Psoas muscle (tissue), 8 donors: ENCODE results near the gene STMN3. TPM values are rescaled to one million over a fixed set of nuclear protein-coding genes. Genes with fewer than 3 reads are reported as not detected.

ENCODE experiments used
- ATAC-seq, 4 donors: fragments of 200-7000 bp; cut with Tn5 transposase; one replicate each; pipeline ENCODE4 v1.9.1; 2020; ENCODE audit warnings: moderate library complexity in 3 of 4, mild to moderate bottlenecking in 2 of 4
- DNase-seq, 2 donors: peaks; one replicate each; pipeline ENCODE4 v3.0.0-alpha.2; 2020
- H3K27ac ChIP-seq: fragments of 200-600 bp; one replicate; pipeline ENCODE4 v1.8.0; 2022
- H3K27me3 ChIP-seq, 3 donors: fragments of 200-600 bp in 1 of 3; one replicate each; pipeline versions ENCODE4 v1.6.1 to v1.8.0; 2013 to 2022; ENCODE audit warnings: low read length in 2 of 3, mild to moderate bottlenecking in 2 of 3, moderate library complexity in 1 of 3; ENCODE audit not compliant: insufficient read depth in 3 of 3
- H3K36me3 ChIP-seq, 2 donors: fragments of 200-600 bp in 1 of 2; one replicate each; pipeline versions ENCODE4 v1.6.1 to v1.8.0; 2013 to 2022; ENCODE audit warnings: low read depth in 1 of 2, mild to moderate bottlenecking in 1 of 2, moderate library complexity in 1 of 2; ENCODE audit not compliant: insufficient read depth in 1 of 2
- H3K4me1 ChIP-seq: fragments of 200-600 bp; one replicate; pipeline ENCODE4 v1.8.0; 2022
- H3K4me3 ChIP-seq: fragments of 200-600 bp; one replicate; pipeline ENCODE4 v1.8.0; 2022; ENCODE audit warnings: mild to moderate bottlenecking
- H3K9me3 ChIP-seq: fragments of 200-600 bp; one replicate; pipeline ENCODE4 v1.8.0; 2022
- WGBS, 3 donors: extraction: QIAGEN DNeasy Blood & Tissue Kit; methylation state at CpG; one replicate each; pipeline versions ENCODE4 v1.1.6 to v1.1.7; 2013; 5-methylcytosine and 5-hydroxymethylcytosine counted together
- intact Hi-C, 2 donors: fragments of 100-400 bp; cut with DNase I; formaldehyde crosslinking; loops; one replicate each; pipeline versions ENCODE4 v1.11.0 to v1.14.2; 2022
- polyA plus RNA-seq, 3 donors: library from polyadenylated mRNA; stranded (reverse); fragments of 200-250 nt; gene quantifications; one replicate each; pipeline ENCODE4 v1.2.3, GENCODE V29; 2013
- total RNA-seq, 4 donors: library from RNA; stranded (reverse); fragmentation: NEBNext Ultra II Directional in 2 of 4; extraction: Animal tissue kit (Norgen Biotek cat#: 25700) in 2 of 4; gene quantifications; one replicate each; pipeline versions ENCODE4 v1.2.1 to v1.2.4, GENCODE V29; 2021 to 2023
- TF ChIP-seq, protein P1 (sequence below): fragments of 200-600 bp; IDR thresholded peaks from one replicate; pipeline ENCODE4 v1.8.0; 2022; ENCODE audit warnings: antibody characterized with exemption
- donor health status: healthy with polysubstance abuse.
- donor health status: DM: no; HTN: no; CAD: no; lungs with moderate emphysema.
- donor health status: Bipolar disorder and iron deficiency.
- donor health status: healthy.
- donor health status: DM: yes; HTN: yes; CAD: no.
- donor health status: DM: no; HTN: no; CAD: no.
- donor health status: DM: no; HTN: no; CAD: no.
- donor health status: DM: yes; HTN: yes; CAD: no.

Gene STMN3
- total and polyA plus RNA-seq, 7 donors: 1.0 to 3.1 (median 2.4) TPM

DNA sequence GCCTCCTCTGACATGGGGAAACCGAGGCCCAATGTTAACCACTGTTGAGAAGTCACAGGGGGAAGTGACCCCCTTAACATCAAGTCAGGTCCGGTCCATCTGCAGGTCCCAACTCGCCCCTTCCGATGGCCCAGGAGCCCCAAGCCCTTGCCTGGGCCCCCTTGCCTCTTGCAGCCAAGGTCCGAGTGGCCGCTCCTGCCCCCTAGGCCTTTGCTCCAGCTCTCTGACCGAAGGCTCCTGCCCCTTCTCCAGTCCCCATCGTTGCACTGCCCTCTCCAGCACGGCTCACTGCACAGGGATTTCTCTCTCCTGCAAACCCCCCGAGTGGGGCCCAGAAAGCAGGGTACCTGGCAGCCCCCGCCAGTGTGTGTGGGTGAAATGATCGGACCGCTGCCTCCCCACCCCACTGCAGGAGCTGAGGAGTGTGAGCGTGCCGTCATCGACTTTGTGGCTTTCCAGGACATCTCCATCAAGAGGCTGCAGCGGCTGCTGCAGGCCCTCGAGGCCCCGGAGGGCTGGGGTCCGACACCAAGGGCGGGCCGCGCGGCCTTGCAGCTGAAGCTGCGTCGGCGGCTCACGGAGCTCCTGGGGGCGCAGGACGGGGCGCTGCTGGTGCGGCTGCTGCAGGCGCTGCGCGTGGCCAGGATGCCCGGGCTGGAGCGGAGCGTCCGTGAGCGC is 44.8 kb upstream of the STMN3 start:
- Histone ChIP-seq H3K4me1 (peaks cover 36% of the 10 kb centered on the region), H3K27ac (peak overlapping the region; percentile 66), H3K4me3 (peak overlapping the region; percentile 9), H3K9me3 (no peaks in the 10 kb centered on the region), H3K27me3 (no peaks in the 10 kb centered on the region), H3K36me3 (peaks cover 7 to 27% of the 10 kb centered on the region in 2 donors)
- DNase-seq: peak in 1 of 2 donors; percentile 58
- intact Hi-C loops: no loop called here
- ATAC-seq: no peak
- TF ChIP-seq, protein P1, sequence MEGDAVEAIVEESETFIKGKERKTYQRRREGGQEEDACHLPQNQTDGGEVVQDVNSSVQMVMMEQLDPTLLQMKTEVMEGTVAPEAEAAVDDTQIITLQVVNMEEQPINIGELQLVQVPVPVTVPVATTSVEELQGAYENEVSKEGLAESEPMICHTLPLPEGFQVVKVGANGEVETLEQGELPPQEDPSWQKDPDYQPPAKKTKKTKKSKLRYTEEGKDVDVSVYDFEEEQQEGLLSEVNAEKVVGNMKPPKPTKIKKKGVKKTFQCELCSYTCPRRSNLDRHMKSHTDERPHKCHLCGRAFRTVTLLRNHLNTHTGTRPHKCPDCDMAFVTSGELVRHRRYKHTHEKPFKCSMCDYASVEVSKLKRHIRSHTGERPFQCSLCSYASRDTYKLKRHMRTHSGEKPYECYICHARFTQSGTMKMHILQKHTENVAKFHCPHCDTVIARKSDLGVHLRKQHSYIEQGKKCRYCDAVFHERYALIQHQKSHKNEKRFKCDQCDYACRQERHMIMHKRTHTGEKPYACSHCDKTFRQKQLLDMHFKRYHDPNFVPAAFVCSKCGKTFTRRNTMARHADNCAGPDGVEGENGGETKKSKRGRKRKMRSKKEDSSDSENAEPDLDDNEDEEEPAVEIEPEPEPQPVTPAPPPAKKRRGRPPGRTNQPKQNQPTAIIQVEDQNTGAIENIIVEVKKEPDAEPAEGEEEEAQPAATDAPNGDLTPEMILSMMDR: no peak
- WGBS, 3 donors: 69 to 81% (median 79%) methylated on average over 39 to 40 of the region's 40 CpGs

DNA sequence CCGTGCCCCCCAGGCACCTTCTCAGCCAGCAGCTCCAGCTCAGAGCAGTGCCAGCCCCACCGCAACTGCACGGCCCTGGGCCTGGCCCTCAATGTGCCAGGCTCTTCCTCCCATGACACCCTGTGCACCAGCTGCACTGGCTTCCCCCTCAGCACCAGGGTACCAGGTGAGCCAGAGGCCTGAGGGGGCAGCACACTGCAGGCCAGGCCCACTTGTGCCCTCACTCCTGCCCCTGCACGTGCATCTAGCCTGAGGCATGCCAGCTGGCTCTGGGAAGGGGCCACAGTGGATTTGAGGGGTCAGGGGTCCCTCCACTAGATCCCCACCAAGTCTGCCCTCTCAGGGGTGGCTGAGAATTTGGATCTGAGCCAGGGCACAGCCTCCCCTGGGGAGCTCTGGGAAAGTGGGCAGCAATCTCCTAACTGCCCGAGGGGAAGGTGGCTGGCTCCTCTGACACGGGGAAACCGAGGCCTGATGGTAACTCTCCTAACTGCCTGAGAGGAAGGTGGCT is 44.2 kb upstream of the STMN3 start:
- peak overlapping the region; percentile 18 for H3K4me3 ChIP-seq
- no peaks in the 10 kb centered on the region for H3K27me3 ChIP-seq
- intact Hi-C loops: no loop called here
- H3K27ac ChIP-seq: no peak overlapping the region
- TF ChIP-seq, protein P1: no peak
- no peaks in the 10 kb centered on the region for H3K9me3 ChIP-seq
- peaks cover 36% of the 10 kb centered on the region for H3K4me1 ChIP-seq
- peaks cover 7 to 27% of the 10 kb centered on the region in 2 donors for H3K36me3 ChIP-seq
- 35 to 61% (median 43%) methylated on average over 7 of the region's 7 CpGs for WGBS, 3 donors
- DNase-seq: peak in 1 of 2 donors; percentile 64
- ATAC-seq: peak in 2 of 4 donors; percentile 2 to 7

DNA sequence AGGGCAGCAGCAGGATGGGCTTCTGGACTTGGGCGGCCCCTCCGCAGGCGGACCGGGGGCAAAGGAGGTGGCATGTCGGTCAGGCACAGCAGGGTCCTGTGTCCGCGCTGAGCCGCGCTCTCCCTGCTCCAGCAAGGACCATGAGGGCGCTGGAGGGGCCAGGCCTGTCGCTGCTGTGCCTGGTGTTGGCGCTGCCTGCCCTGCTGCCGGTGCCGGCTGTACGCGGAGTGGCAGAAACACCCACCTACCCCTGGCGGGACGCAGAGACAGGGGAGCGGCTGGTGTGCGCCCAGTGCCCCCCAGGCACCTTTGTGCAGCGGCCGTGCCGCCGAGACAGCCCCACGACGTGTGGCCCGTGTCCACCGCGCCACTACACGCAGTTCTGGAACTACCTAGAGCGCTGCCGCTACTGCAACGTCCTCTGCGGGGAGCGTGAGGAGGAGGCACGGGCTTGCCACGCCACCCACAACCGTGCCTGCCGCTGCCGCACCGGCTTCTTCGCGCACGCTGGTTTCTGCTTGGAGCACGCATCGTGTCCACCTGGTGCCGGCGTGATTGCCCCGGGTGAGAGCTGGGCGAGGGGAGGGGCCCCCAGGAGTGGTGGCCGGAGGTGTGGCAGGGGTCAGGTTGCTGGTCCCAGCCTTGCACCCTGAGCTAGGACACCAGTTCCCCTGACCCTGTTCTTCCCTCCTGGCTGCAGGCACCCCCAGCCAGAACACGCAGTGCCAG is 43.6 kb upstream of the STMN3 start, which contains the start of gene TNFRSF6B:
TNFRSF6B (plus strand) TSS at position 25 of the 729 bp plus-strand sequence; CDS start at position 141, 116 bp downstream.
- TF ChIP-seq, protein P1: no peak
- ATAC-seq: peak in 3 of 4 donors; percentile 1 to 15 (median 1)
- 11 to 34% (median 21%) methylated on average over 47 to 52 of the region's 52 CpGs for WGBS, 3 donors
- Histone ChIP-seq H3K9me3 (no peaks in the 10 kb centered on the region), H3K27me3 (no peaks in the 10 kb centered on the region), H3K36me3 (peaks cover 7 to 27% of the 10 kb centered on the region in 2 donors), H3K4me3 (peak within 1 kb of the TSS; percentile 18), H3K27ac (no peak within 1 kb of the TSS), H3K4me1 (peaks cover 36% of the 10 kb centered on the region)
- peak in 1 of 2 donors; percentile 59 for DNase-seq
- intact Hi-C loops: no loop called here

DNA sequence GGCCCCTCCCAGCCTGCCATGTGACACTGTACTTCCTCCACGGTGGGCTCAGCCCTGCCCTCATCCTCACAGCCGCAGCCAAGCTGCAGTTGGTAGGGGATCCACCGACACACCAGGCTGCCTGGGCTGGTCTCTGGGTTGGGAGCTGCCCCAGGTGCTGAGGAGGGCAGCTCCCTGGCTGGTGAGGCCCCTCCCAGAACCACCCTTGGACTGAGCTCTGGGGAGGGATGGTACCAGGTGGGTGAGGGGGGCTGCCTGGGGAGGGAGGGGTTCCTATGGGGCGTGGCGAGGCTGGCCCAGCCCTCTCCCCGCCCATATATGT is 43.0 kb upstream of the STMN3 start:
- intact Hi-C loops: no loop called here
- 34 to 43% (median 39%) methylated on average over 6 of the region's 6 CpGs for WGBS, 3 donors
- TF ChIP-seq, protein P1: no peak
- Histone ChIP-seq H3K27me3 (no peaks in the 10 kb centered on the region), H3K4me3 (peak overlapping the region; percentile 18), H3K27ac (no peak overlapping the region), H3K9me3 (no peaks in the 10 kb centered on the region), H3K36me3 (peaks cover 7 to 27% of the 10 kb centered on the region in 2 donors), H3K4me1 (peaks cover 36% of the 10 kb centered on the region)
- DNase-seq: no peak
- peak in 3 of 4 donors; percentile 3 to 13 (median 5) for ATAC-seq
